Kasumi-1 (cell line): ENCODE results near the gene FAM3D.
A peak's percentile ranks its signal among the peaks of the same experiment; 100 is the strongest.
"Not testable (repeated sequence)": the region's sequence is repeated elsewhere in the genome, so short reads cannot be mapped to it uniquely, and the experiment has no call there.

Source experiments
- DNase-seq, 2 experiments: peaks; one replicate each; lab custom pipeline; 2025; lab: John Stamatoyannopoulos, UW

The FAM3D gene, protein sequence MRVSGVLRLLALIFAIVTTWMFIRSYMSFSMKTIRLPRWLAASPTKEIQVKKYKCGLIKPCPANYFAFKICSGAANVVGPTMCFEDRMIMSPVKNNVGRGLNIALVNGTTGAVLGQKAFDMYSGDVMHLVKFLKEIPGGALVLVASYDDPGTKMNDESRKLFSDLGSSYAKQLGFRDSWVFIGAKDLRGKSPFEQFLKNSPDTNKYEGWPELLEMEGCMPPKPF

DNA sequence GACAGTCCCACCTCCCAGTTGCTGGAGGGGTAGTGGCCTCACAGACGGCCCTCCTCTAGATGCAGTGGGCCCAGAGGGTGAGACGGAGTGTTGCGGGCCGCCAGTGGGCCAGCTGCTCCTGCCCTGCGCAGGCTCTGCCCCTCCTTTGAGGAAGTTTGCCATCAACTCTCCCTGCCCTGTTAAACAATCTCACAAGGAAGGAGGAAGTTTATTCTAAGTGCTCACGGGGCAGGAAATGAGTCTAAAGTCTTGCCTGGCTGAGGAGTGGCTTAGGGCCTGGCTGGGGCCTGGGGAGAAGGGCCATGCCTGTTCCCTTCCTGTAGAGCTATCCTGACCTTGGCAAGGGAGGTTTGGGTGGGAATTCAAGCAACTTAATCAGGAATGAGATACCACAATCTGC is at the start of gene FAM3D:
Gene FAM3D, minus strand, starts transcription at position 92 of the 400 bp plus-strand sequence. CDS start 11,211 bp downstream, outside the sequence.
- DNase-seq: peak; percentile 79 to 81

DNA sequence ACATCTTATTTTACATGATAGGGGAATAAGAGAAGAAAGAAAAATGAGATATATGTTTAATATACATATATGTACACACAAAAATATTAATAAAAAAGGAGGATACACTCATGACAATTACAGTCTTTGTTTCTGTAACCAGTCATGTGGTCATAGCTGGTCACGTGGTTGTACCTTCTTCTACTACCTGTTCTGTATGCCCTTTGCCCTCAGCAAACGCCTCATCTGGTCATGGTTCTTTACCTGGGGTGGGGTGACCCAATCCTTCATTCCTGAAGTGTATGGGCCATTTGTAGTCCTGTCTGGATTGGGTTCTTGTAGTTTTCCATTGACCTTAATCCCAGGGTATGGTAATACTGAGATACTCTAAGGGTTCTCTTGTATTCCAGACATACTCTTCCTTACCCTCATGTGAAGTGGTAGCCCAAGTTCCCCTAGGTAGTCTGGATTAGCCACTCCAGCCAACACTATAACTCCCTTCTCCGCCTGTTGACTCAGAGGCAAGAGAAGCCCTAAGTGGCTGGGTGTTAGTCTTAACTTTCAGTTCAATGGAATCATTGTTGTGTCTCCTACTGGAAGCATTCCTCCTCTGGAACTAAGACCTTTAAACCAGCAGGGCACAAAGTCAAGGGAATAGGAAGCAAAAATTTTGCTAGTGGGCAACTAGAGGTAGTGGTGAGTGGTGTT is 47.3 kb upstream of the FAM3D start:
- no peak for DNase-seq

DNA sequence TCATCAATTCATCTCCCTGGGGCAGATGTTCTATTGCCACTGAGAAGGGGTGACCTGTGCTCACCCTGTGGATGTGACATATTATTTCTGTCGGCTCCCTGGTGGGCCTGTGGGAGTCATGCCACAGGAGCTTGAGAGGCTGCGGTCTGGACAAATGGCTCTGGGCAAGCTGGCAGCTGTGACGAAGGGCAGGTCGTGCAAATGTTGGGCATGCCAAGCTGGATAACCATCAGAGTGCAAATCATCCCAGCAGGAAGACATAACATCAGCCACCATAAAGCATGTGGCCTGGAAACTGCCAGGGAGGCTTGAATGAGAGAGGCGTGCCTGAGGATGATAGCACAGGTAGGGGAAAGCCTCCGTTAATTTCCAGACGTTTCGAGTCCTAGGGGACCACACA is 45.3 kb upstream of the FAM3D start:
- no peak for DNase-seq

DNA sequence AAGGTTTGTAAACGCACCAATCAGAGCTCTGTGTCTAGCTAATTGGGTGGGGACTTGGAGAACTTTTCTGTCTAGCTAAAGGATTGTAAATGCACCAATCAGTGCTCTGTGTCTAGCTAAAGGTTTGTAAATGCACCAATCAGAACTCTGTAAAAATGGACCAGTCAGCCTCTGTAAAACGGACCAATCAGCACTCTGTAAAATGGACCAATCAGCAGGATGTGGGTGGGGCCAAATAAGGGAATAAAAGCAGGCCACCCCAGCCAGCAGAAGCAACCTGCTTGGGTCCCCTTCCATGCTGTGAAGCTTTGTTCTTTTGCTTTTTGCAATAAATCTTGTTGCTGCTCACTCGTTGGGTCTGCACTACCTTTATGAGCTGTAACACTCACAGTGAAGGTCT is 42.4 kb upstream of the FAM3D start:
- DNase-seq: not testable (repeated sequence)

DNA sequence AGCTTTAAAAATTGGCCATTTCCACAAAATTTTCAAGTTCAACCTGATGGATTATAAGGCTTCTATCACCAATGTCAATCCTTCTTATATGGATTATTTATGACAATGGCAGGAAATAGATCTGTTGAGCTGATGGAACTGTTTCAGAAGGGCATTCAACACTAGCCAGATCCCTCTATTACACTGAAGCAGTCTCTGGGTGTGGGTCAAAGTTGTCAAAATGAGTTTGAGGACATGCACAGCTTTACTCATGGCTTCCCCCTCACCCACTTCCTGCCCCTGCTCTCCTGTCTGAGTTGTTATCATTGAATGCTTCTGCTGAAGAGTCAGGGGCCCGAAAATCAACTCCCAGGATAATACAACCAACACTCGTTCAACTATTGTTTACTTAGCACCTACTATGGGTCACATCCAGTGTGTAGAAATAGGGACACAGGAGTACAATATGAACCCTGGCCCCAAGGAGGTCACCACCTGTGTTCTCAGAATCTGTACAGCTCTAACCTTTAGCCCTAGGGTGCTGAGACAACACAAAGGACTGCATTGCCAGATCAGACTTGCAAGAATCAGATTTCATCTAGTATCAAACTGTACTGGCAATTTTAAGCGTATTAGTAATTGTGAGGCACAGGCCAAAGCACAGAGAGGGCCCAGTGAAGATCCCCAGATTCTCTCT is 41.7 kb upstream of the FAM3D start:
- DNase-seq: no peak

DNA sequence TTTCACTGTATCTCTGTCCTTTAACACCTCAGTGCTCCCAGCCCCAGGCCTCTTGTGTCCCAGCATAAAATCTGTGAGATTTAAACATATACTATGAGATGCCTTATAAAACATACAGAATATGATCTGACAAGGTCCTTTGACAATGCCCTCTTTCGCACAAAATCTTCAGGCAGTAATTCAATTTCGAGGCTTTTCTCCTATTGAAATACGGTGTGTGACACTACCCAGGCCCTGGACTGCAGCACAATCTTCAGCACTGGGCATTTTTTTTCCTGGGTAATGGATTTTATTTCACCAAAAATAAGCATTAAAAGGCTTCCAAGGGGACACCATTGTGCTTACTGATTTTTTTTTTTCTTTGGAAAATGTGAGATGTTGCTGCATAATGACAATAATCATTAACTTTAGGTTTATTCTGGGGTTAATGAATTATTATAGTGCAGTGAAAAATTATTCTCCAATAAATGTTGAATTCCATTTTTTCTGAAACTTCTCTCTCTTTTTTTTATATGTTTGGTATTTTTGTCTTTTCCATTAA is 40.9 kb upstream of the FAM3D start:
- no peak for DNase-seq

DNA sequence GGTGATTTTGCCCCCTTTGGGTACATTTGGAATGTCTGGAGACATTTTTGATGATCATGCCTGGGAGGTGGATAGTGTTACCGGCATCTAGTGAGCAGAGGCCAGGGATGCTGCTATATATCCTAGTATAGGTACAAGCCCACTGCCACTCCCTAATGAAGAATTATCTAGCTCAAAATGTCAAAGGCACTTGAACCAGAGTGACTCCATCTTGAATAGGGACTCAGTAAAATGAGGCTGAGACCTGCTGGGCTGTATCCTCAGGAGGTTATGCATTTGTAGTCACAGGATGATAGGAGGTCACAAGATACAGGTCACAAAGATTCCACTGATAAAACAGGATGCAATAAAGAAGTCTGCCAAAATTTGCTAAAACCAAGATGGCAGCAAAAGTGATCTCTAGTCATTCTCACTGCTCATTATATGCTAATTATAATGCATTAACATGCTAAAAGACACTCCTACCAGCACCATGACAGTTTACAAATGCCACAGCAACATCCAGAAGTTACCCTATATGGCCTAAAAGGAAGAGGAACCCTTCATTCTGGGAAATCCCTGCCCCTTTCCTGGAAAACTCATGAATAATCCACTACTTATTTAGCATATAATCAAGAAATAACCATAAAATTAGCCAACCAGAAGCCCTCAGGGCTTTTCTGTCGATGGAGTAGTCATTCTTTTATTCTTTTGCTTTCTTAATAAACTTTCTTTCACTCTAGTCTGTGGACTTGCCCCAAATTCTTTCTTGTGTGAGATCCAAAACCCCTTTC is 40.0 kb upstream of the FAM3D start:
- DNase-seq: no peak

DNA sequence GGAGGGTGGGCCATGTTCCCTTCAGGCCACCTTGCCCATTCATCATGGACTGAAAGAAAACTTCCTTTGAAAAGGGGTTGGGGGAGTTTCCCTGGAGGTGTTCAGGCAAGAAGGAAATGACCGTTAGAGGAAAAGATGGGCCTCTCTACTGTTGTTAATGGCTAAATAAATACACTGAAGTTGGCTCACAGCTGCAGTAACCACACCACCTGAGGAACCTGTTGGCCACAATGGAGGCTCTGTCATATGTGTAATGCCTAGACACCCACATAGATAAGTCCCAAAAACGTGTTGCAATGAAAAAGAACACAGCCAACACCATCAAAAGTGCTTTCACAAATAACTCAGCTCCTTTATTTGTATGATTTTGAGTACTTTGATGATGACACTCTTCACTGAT is 38.2 kb upstream of the FAM3D start:
- no peak for DNase-seq

DNA sequence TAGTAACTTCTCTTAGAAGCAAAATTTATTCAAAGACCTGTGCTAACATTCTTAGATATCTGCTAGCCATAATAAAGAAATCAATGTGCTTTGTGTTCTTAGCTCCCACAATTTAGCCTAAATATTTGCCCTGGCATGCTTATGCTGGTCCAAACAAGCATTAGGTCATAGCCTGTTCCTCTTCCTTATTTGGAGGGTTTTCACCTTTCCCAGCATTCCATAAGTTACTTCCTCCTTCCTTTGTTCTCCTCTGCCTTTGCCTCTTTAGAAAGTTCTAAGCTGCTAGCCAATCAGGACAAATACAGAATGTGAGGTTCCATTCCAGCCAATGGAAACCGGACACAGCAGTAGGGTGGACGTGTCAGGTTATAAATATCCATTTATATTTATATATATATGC is 37.7 kb upstream of the FAM3D start:
- DNase-seq: not testable (repeated sequence)

DNA sequence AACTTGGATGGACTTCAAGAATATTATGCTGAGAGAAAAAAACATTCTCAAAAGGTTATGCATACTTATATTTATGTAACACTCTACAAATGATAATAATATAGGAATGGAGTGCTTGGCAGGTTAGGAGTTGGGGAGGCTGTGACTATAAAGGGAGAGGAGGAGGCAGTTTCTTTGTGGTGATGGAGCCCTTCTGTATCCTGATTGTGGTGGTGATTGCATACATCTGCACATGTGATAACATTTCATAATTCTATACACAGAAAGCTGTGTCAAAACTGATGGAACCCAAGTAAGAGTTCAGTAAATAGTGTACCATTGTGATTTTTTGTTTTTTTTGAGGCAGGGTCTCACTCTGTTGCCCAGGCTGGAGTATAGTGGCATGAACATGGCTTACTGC is 31.7 kb upstream of the FAM3D start:
- no peak for DNase-seq

DNA sequence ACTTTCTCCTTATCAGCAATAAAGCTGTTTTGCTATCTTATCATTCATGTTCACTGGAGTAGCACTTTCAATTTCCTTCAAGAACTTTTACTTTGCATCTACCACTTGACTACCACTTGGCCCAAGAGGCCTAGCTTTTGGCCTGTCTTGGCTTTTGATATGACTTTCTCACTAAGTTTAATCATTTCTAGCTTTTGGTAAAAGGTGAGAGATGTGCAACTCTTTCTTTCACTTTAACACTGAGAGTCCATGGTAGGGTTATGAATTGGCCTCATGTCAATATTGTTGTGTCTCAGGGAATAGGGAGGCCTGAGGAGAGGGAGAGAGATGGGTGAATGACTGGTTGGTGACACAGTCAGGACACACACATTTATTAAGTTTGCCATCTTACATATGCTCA is 31.0 kb upstream of the FAM3D start:
- DNase-seq: no peak

DNA sequence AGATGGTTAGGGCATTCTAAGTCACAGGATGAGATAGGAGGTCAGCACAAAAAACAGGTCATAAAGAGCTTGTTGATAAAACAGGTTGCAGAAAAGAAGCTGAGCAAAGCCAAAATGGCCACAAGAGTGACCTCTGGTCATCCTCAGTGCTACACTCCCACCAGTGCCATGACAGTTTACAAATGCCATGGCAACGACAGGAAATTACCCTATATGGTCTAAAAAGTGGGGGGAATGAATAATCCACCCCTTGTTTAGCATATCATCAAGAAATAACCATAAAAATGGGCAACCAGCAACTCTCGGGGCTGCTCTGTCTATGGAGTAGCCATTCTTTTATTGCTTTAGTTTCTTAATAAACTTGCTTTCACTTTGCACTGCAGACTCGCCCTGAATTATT is 30.2 kb upstream of the FAM3D start:
- DNase-seq: not testable (repeated sequence)

DNA sequence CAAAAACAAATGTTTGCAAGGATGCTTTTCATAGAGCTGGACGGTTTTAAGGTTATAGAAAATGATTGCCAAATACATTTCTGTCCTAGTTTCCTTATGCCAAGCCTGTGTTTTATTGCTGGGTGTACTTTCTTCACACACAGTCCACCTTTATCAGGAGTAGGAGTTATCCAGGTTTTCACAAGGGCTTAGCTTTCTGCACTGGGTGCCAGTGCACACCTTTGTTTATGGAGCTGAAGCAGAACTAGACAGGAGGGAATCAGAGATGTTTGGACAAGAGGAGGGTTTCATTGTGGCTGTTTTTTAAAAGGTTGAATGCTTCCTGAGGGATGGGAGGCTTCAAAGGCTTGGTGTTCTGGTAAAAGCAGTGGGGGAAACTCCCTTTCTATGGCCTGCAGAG is 29.5 kb upstream of the FAM3D start:
- DNase-seq: no peak

DNA sequence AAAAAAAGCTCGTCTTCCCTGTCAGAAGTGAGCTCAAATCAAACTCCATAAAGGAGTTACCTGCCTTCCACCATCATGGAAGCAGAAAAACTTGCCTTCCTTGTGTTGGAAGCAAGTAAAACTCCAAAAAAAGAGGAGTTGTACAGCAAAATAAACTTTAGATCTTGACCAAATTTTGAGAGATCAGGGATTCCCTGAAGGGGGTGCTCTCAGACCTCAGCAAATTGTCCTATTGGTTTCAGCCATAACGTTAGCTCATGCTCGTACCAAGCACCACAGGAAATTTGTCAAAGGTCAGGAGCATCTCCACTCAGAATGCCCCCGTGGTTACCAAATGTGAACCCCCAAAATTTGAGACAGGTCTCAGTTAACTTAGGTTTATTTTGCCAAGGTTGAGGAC is 28.7 kb upstream of the FAM3D start:
- DNase-seq: not testable (repeated sequence)

DNA sequence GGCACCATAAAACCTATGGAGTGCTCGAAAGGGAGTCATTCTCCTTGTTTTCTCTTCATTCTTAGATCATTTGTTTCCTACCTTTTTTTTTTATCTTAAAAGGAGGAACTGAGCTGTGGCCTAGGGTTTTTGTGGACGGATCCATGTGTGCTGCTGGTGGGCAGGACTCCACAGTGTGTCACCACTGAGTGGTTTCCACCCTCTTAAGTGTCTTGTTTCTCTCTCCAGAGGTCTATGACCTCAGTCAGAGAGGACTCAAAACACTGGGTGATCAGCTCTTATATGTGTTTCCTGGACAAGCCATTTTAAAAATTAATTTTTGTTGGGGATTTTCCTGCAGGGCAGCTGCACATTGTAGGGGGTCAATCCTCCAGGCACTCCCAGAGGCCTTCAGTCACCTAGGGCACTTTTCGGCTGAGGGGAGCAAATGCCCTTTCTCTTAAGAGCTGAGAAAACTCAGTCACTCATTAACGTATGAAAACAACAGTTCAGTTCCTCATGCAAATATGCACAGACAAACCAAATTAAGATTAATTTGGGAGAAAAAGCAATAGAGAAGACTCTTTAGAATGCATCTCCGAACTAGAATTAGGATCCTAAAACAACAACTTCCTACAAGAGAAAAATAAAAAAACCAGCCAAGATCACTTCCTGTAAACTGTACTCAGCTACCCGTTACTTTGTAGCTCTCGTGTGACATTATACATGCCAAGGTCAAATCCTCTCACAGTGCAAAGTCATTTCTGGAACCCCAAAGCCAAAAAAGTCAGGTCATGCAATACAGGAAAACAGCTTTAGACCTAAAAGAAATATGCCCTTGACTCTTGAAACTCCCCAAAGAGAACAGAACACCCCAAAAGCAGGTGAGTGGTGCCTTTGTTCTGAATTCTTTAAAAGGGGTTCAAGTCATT is 27.6 kb upstream of the FAM3D start:
- no peak for DNase-seq

DNA sequence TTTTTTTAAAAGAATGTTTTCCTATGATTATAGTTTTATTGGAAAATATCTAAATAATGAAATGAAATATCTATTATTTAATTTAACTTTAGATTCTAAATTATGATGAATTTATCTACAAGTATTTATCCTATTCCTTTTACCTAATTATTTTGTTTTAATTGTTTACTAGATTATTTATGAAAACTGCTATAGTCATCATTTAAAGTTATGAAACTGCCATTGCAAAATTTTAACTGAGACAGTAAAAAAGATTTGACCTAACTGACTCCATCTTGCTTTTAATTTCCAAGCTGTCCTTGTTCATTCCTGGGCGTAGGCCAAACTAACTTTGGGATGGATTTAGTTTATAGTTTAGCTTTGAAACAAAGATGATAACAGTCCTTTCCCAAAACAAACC is 25.9 kb upstream of the FAM3D start:
- no peak for DNase-seq

DNA sequence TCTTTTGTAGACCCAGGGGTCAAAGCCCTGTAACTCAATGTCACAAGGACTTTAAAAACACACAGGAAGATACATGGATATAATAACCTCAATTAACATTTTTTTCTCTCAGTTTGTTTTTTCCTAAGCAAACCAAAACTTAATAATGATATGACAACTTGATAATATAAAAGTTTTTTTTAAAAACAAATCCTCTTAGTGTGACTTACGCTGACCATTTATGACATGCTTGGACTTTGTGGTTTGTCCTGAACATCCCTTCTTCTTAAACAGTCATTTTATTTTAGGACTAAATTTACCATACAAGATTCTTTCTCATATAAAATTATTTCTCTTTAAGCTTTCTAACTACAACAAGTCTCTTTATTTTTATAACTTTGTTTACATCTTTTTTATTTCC is 25.4 kb upstream of the FAM3D start:
- peak in 1 of 2 experiments; percentile 24 for DNase-seq

DNA sequence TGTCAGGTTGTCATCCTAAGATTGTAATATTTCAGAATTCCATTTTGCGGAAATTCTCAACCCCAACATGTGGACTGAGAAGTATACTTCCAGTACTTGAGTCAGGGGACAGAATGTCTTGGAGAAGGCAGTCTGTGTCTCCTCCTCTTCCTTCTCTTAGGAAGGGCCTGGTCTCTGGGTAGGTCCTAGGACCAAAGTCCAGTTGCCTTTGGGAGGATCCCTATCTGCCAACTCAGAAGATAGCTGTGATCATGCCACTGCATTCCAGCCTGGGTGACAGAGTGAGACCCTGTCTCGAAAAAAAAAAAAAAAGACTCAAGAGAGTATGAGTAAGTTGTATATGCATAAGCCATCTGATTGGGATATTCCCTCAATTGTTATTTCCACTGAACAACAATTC is 23.9 kb upstream of the FAM3D start:
- no peak for DNase-seq

DNA sequence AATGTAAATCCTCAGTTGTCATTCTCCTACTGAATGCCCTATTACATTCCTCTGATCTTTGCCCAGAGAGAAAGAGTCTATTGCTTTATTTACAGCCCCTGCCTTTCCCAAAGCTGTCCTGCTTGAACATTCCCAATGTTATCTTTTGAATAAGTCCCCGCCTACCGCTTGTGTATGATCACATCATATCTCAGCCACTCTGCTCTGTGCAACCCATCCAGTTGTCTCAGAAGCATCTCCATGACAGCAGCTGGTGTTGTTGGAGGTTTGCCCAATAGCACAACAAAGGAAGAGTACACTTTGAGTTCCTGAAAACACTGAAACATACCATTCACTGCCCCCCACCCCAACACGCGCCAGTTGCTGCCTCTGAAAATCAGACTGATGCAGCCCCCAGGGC is 22.0 kb upstream of the FAM3D start:
- DNase-seq: no peak

DNA sequence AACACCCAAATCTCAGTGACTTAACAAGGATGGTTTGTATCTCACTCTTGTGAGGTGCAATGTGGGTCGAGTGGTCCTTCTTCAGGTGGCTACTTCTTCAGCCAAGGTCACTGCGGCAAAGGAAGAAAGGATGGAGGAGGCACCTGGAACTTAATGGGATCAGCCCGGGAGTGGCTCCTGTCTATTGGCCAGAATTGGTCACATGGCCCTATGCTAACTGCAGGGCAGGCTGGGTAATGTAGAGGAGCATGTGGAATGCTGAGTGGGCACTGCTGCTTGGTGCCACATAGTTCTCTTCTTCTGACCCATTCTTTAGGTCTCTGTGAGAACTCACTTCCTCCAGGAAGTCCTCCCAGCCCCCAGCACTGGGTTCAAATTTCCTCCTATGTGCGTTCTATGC is 20.3 kb upstream of the FAM3D start:
- DNase-seq: no peak

DNA sequence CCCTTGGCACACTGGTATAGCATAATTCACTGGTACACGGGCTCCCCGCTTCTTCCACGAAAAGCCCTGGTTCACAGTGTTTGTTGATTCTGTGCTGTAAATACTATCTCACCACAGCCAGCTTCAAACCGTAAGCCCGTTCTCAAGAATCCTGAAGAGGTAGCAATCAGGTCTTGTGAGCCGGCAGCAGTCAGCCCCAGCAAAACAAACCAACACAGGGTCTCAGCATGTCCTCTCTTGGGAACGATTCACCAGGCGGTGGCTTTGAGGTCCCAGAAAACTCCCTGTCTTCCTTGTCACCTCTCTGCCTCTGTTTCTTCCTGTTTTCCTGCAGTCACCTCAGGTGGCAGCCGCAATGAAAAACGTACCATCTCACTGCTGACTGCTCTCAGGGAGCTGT is 19.1 kb upstream of the FAM3D start:
- DNase-seq: no peak
